Cardiac fibroblast (primary cell): ENCODE measurements around the gene SVIL.
"Not testable (repeated sequence)": the region's sequence is repeated elsewhere in the genome, so short reads cannot be mapped to it uniquely, and the experiment has no call there.

Experiments used
- DNase-seq, 2 donors: peaks; one replicate each; pipeline versions ENCODE4 v3.0.0 to v3.0.0-alpha.2; 2010; ENCODE audit warnings: low read depth in 2 of 2
- H3K4me3 ChIP-seq, 2 donors: replicated peaks in 1 of 2; 1 replicate in 1 of 2; 2 replicates in 1 of 2; pipeline ENCODE4 v1.5.1; 2011; ENCODE audit warnings: low read depth in 2 of 2, low read length in 2 of 2, mild to moderate bottlenecking in 2 of 2, moderate library complexity in 1 of 2
- CTCF ChIP-seq: IDR thresholded peaks from one replicate; pipeline ENCODE4 v1.5.1; 2011; ENCODE audit warnings: low read depth, mild to moderate bottlenecking, low read length, inconsistent platforms

SVIL gene

GRCh38 chr10:29440981-29441380 lies 193.8 kb downstream of the SVIL start:
- no peak for DNase-seq
- no peak for TF ChIP-seq CTCF
- no peak overlapping the region for H3K4me3 ChIP-seq

DNA sequence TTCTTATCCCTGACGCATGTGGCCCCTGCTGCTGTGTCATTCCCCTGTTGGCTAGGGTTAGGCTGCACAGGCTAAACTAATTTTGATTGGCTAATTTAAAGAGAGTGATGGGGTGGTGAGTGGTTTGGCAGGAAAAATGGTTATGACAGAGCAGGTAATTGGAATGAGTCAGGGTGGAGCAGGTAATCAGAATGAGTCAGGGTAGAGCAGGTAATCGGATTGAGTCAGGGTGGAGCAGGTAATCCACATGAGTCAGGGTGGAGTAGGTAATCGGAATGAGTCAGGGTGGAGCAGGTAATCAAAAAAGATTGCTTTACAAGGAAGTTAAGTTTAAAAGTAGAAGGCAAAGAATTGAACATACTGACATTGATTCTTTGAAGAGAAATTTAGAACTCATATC lies 195.8 kb downstream of the SVIL start:
- not testable (repeated sequence) for DNase-seq, H3K4me3 ChIP-seq

DNA sequence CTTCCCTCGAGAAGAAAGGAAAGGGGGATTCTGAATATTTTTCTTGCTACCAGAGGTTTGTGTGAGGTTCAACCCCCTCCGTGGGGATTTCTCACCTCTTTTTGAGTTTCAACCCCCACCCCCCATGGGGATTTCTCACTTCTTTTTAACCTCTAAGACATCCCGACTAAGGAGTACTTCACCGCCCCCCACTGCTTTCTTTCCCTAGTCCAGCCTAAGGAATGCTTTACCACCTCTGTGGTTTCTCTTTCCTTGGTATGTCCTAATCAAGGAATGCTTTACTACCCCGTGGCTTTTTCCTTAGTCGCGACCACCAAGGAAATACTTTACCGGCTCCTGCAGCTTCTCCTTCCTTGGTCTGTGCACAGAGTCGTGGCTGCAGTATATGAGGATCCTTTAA lies 196.5 kb downstream of the SVIL start:
- TF ChIP-seq CTCF = no peak
- DNase-seq = no peak
- no peak overlapping the region for H3K4me3 ChIP-seq

DNA sequence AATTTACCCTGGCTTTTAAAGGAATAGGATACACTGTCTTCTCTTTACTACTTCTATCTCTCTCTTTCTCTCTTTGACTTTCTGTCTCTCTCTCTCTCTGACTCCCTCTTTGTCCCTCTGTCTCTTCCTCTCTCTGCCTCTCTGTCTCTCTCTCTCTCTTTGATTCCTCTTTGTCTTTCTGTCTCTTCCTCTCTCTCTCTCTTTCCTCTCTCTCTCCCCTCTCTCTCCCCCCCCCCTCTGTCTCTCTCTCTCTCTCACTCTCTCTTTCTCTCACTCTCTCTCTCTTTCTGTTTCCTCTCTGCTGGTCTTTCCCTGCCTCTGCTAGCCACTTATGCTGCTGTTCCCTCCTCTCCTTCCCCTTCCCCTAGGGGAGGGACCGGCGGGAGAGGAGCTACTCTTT lies 196.9 kb downstream of the SVIL start:
- no peak for TF ChIP-seq CTCF
- no peak for DNase-seq
- H3K4me3 ChIP-seq = no peak overlapping the region

DNA sequence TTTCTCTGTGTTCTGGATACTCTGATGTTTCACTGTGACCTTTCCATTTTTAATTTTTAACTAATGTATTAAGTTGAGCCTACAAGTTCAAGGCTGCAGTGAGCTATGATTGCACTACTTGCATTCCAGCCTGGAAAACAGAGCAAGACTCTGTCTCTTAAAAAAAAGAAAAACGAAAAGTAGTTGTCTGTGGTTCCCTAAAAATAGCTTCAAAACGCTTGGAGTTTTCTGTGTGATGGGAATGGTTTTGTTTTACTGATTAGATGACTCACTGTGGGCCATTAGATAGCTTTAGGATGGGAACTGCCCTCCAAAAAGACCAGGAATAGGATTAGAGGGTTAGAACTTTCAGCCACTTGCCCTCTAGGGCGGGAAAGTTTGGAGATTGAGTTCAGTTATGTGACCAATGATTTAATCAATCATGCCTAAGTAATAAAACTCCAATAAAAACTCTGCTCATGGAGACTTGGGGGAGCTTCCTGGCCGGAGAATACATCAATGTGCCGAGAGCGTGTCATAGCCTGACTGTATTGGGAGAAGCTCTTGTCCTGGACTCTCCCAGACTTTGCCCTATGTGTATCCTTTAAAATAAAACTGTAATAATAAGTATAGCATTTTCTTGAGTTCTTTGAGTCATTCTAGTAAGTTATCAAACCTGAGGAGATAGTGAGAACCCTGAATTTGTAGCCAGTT lies 198.8 kb downstream of the SVIL start:
- peak in 1 of 2 donors; percentile 23 for DNase-seq

GRCh38 chr10:29434111-29434510 lies 200.7 kb downstream of the SVIL start:
- DNase-seq = no peak
- TF ChIP-seq CTCF = no peak
- no peak overlapping the region for H3K4me3 ChIP-seq

More for the DNA sequence above, 198.8 kb downstream of the SVIL start:
- TF ChIP-seq CTCF = no peak
- no peak overlapping the region for H3K4me3 ChIP-seq

GRCh38 chr10:29431711-29432110 lies 203.1 kb downstream of the SVIL start:
- no peak for TF ChIP-seq CTCF
- DNase-seq = no peak
- H3K4me3 ChIP-seq = no peak overlapping the region
